ENCODE measurements around the gene KCNJ6. TPM values are rescaled to one million over a fixed set of nuclear protein-coding genes. Genes with fewer than 3 reads are reported as not detected.

Gene KCNJ6
- total RNA-seq, 1 experiment from 2014 or later: not detected

GRCh38 chr21:37614351-37614875 is 301.8 kb downstream of the KCNJ6 start:
- no peak for DNase-seq
- H3K27me3 Mint-ChIP-seq (ENCODE audit: insufficient read depth, unreplicated experiment): no peaks in the 10 kb centered on the region
- H3K4me3 Mint-ChIP-seq (ENCODE audit: unreplicated experiment): no peak overlapping the region
- ChIA-PET CTCF (no interaction called here), POLR2A (no interaction called here)
- peaks cover 5% of the 10 kb centered on the region; the same call in 1 of the 2 replicates for H3K4me1 ChIP-seq
- no peaks in the 10 kb centered on the region for H3K36me3 Mint-ChIP-seq (ENCODE audit: insufficient read depth, unreplicated experiment)
- no peaks in the 10 kb centered on the region for H3K4me1 Mint-ChIP-seq (ENCODE audit: low read depth, unreplicated experiment)
- H3K27ac Mint-ChIP-seq (ENCODE audit: unreplicated experiment): no peak overlapping the region
- no peaks in the 10 kb centered on the region for H3K9me3 ChIP-seq
- BruUV-seq (replicated peaks): no TSS peak
- no peaks in the 10 kb centered on the region; the same call in 1 of the 2 replicates for H3K27me3 ChIP-seq (replicated peaks; ENCODE audit: control insufficient read depth, insufficient read depth, low read length)
- intact Hi-C loops (cut with micrococcal nuclease; ENCODE audit: unreplicated experiment): no loop called here
- TF ChIP-seq CTCF (IDR thresholded peaks at IDR 0.05; ENCODE audit: insufficient read depth in 1 of 2, low read depth in 1 of 2, low read length in 1 of 2, severe bottlenecking in 1 of 2, unreplicated experiment in 1 of 2): no peak
- no peak overlapping the region for H3K4me3 ChIP-seq (ENCODE audit: low read depth, low read length)
- H3K9me3 Mint-ChIP-seq (ENCODE audit: unreplicated experiment): no peaks in the 10 kb centered on the region
- H3K36me3 ChIP-seq (ENCODE audit: control insufficient read depth, insufficient read depth, low read length): no peaks in the 10 kb centered on the region

- DNase-seq: no peak
- no peaks in the 10 kb centered on the region for H3K9me3 Mint-ChIP-seq (ENCODE audit: unreplicated experiment)
- H3K4me1 ChIP-seq: peaks cover 5% of the 10 kb centered on the region; the same call in 1 of the 2 replicates
- intact Hi-C loops (cut with micrococcal nuclease; ENCODE audit: unreplicated experiment): no loop called here
- H3K9me3 ChIP-seq: no peaks in the 10 kb centered on the region
- no peaks in the 10 kb centered on the region for H3K4me1 Mint-ChIP-seq (ENCODE audit: low read depth, unreplicated experiment)
- H3K27ac Mint-ChIP-seq (ENCODE audit: unreplicated experiment): no peak overlapping the region
- H3K36me3 Mint-ChIP-seq (ENCODE audit: insufficient read depth, unreplicated experiment): no peaks in the 10 kb centered on the region
- ChIA-PET POLR2A (no interaction called here), CTCF (no interaction called here)
- no peaks in the 10 kb centered on the region for H3K27me3 Mint-ChIP-seq (ENCODE audit: insufficient read depth, unreplicated experiment)
- no TSS peak for BruUV-seq (replicated peaks)
- no peak overlapping the region for H3K4me3 ChIP-seq (ENCODE audit: low read depth, low read length)
- no peak overlapping the region for H3K4me3 Mint-ChIP-seq (ENCODE audit: unreplicated experiment)
- H3K27me3 ChIP-seq (replicated peaks; ENCODE audit: control insufficient read depth, insufficient read depth, low read length): no peaks in the 10 kb centered on the region
- TF ChIP-seq CTCF (IDR thresholded peaks at IDR 0.05; ENCODE audit: insufficient read depth in 1 of 2, low read depth in 1 of 2, low read length in 1 of 2, severe bottlenecking in 1 of 2, unreplicated experiment in 1 of 2): no peak
- H3K36me3 ChIP-seq (ENCODE audit: control insufficient read depth, insufficient read depth, low read length): no peaks in the 10 kb centered on the region
Measured at GRCh38 chr21:37607081-37607480, 309.2 kb downstream of the KCNJ6 start.

- Mint-ChIP-seq H3K27ac (ENCODE audit: unreplicated experiment) (no peak overlapping the region), H3K36me3 (ENCODE audit: insufficient read depth, unreplicated experiment) (no peaks in the 10 kb centered on the region), H3K9me3 (ENCODE audit: unreplicated experiment) (peaks cover 4% of the 10 kb centered on the region), H3K27me3 (ENCODE audit: insufficient read depth, unreplicated experiment) (no peaks in the 10 kb centered on the region), H3K4me1 (ENCODE audit: low read depth, unreplicated experiment) (no peaks in the 10 kb centered on the region), H3K4me3 (ENCODE audit: unreplicated experiment) (no peak overlapping the region)
- no peak for DNase-seq
- CTCF ChIA-PET: no interaction called here
- TF ChIP-seq CTCF (IDR thresholded peaks at IDR 0.05; ENCODE audit: insufficient read depth in 1 of 2, low read depth in 1 of 2, low read length in 1 of 2, severe bottlenecking in 1 of 2, unreplicated experiment in 1 of 2): no peak
- POLR2A ChIA-PET: no interaction called here
- no TSS peak for BruUV-seq (replicated peaks)
- Histone ChIP-seq H3K27me3 (replicated peaks; ENCODE audit: control insufficient read depth, insufficient read depth, low read length) (no peaks in the 10 kb centered on the region), H3K9me3 (no peaks in the 10 kb centered on the region), H3K36me3 (ENCODE audit: control insufficient read depth, insufficient read depth, low read length) (no peaks in the 10 kb centered on the region), H3K4me1 (peaks cover 5% of the 10 kb centered on the region; the same call in 1 of the 2 replicates), H3K4me3 (ENCODE audit: low read depth, low read length) (no peak overlapping the region)
- intact Hi-C loops (cut with micrococcal nuclease; ENCODE audit: unreplicated experiment): no loop called here
Measured at GRCh38 chr21:37606549-37606948, 309.7 kb downstream of the KCNJ6 start.

Data from Caco-2 (cell line).